Endothelial cell of umbilical vein (primary cell): ENCODE data around the gene YWHAG. TPM values are rescaled to one million over a fixed set of nuclear protein-coding genes. Genes with fewer than 3 reads are reported as not detected.

ENCODE experiments used
- BruUV-seq: library from RNA; stranded (reverse); fragments of 400-500 nt; replicated peaks from 2 replicates; lab custom pipeline; 2021; lab: Mats Ljungman, UMichigan
- CTCF ChIA-PET: fragments of 300-600, 350-600 bp; sonication (Branson Sonifier 250); formaldehyde crosslinking; loops from one replicate; lab custom pipeline; 2021; ENCODE audit warnings: antibody characterized with exemption, inconsistent platforms; lab: Charles Lee
- POLR2A ChIA-PET: fragments of 300-600, 350-600 bp; sonication (Branson Sonifier 250); formaldehyde crosslinking; loops from one replicate; lab custom pipeline; 2021; ENCODE audit warnings: antibody characterized with exemption, inconsistent platforms; lab: Charles Lee
- DNase-seq: peaks from one replicate; pipeline ENCODE4 v3.0.0-alpha.2; 2011; ENCODE audit warnings: low read depth, low spot score
- FAIRE-seq: peaks from 2 replicates; lab custom pipeline; 2011; peaks lifted over from hg19 to GRCh38; lab: Jason Lieb, UNC
- H2AFZ ChIP-seq: 2 replicates; pipeline ENCODE4 v1.6.0; 2012; ENCODE audit warnings: low read depth, low read length, control low read depth, inconsistent platforms
- H3K27ac ChIP-seq: 2 replicates; pipeline ENCODE4 v1.5.1; 2011; ENCODE audit warnings: low read depth, mild to moderate bottlenecking, control low read depth, low read length, moderate library complexity; ENCODE audit not compliant: insufficient read depth
- H3K27me3 ChIP-seq, 2 experiments: 2 replicates each; pipeline versions ENCODE4 v1.6.0 to v1.6.1; 2011; ENCODE audit warnings: low read length in 2 of 2, mixed read lengths in 1 of 2; ENCODE audit not compliant: control insufficient read depth in 2 of 2, insufficient read depth in 2 of 2
- H3K36me3 ChIP-seq, 2 experiments: 2 replicates in 1 of 2; 3 replicates in 1 of 2; pipeline ENCODE4 v1.5.1; 2011; ENCODE audit warnings: low read length in 2 of 2, mild to moderate bottlenecking in 1 of 2, moderate library complexity in 1 of 2; ENCODE audit not compliant: control insufficient read depth in 2 of 2, insufficient read depth in 2 of 2; ENCODE audit errors: extremely low read depth in 1 of 2
- H3K4me1 ChIP-seq: 3 replicates; pipeline ENCODE4 v1.5.1; 2011; ENCODE audit warnings: mild to moderate bottlenecking, low read length; ENCODE audit not compliant: control insufficient read depth, insufficient read depth; ENCODE audit errors: extremely low read depth
- H3K4me2 ChIP-seq: 2 replicates; pipeline ENCODE4 v1.6.1; 2011; ENCODE audit warnings: low read length, control low read depth, mixed read lengths; ENCODE audit not compliant: insufficient read depth
- H3K4me3 ChIP-seq, 3 experiments: fragments of 200-600 bp in 1 of 3; sonication (generic), shearing (Covaris generic) in 1 of 3; replicated peaks in 1 of 3; 2 replicates each; pipeline ENCODE4 v1.5.1; 2011 to 2016; ENCODE audit warnings: control low read depth in 3 of 3, low read length in 3 of 3, mild to moderate bottlenecking in 2 of 3, inconsistent platforms in 1 of 3, low read depth in 1 of 3, moderate library complexity in 1 of 3; ENCODE audit not compliant: insufficient read depth in 1 of 3
- H3K79me2 ChIP-seq: 2 replicates; pipeline ENCODE4 v1.6.0; 2012; ENCODE audit warnings: low read length, inconsistent platforms; ENCODE audit not compliant: control insufficient read depth, insufficient read depth
- H3K9ac ChIP-seq: replicated peaks from 2 replicates; pipeline ENCODE3; 2011; ENCODE audit warnings: low read length, control low read depth; ENCODE audit not compliant: insufficient read depth; ENCODE audit errors: extremely low read depth
- H3K9me1 ChIP-seq: replicated peaks from 3 replicates; pipeline ENCODE4 v1.6.0; 2011; ENCODE audit warnings: mild to moderate bottlenecking, low read length; ENCODE audit not compliant: control insufficient read depth, insufficient read depth; ENCODE audit errors: extremely low read depth
- H3K9me3 ChIP-seq: replicated peaks from 2 replicates; pipeline ENCODE4 v1.5.1; 2012; ENCODE audit warnings: low read length, inconsistent platforms; ENCODE audit not compliant: control insufficient read depth, insufficient read depth
- H4K20me1 ChIP-seq: replicated peaks from 2 replicates; pipeline ENCODE3; 2011; ENCODE audit warnings: mild to moderate bottlenecking, low read length; ENCODE audit not compliant: control insufficient read depth, insufficient read depth; ENCODE audit errors: extremely low read depth
- EZH2 ChIP-seq: IDR thresholded peaks from 2 replicates; pipeline ENCODE4 v1.6.1; 2012; ENCODE audit warnings: borderline replicate concordance, low read depth, mild to moderate bottlenecking, moderate library complexity, low read length, inconsistent platforms; ENCODE audit not compliant: severe bottlenecking
- FOS ChIP-seq: IDR thresholded peaks from 2 replicates; pipeline ENCODE4 v1.6.1; 2011; ENCODE audit warnings: mild to moderate bottlenecking, low read length, moderate library complexity, borderline replicate concordance; ENCODE audit not compliant: insufficient read depth
- GATA2 ChIP-seq: IDR thresholded peaks from 2 replicates; pipeline ENCODE4 v1.7.0; 2011; ENCODE audit warnings: low read depth, mild to moderate bottlenecking, moderate library complexity, mixed read lengths, low read length; ENCODE audit not compliant: insufficient read length, insufficient read depth
- JUN ChIP-seq: IDR thresholded peaks from 2 replicates; pipeline ENCODE4 v1.6.1; 2011; ENCODE audit warnings: borderline replicate concordance, low read depth; ENCODE audit not compliant: insufficient read length, insufficient read depth
- MYC ChIP-seq: IDR thresholded peaks from one replicate; pipeline ENCODE4 v1.6.1; 2011; ENCODE audit warnings: mild to moderate bottlenecking, low read depth, low read length
- POLR2A ChIP-seq: IDR thresholded peaks from 2 replicates; pipeline ENCODE4 v1.6.1; 2012; ENCODE audit warnings: low read depth, mild to moderate bottlenecking, control low read depth, low read length
- POLR2AphosphoS5 ChIP-seq: IDR thresholded peaks from 2 replicates; pipeline ENCODE4 v1.6.1; 2012; ENCODE audit warnings: low read depth, mild to moderate bottlenecking, control low read depth, low read length, moderate library complexity; ENCODE audit not compliant: insufficient read depth
- dilution Hi-C: fragments of 300-500 bp; cut with MboI; formaldehyde crosslinking; loops from one replicate; pipeline ENCODE4 v1.15.0; 2019; ENCODE audit warnings: low sequenced_read_pairs; ENCODE audit not compliant: extremely low pct_ligation_motif_present
- intact Hi-C: fragments of 100-400 bp; cut with micrococcal nuclease; formaldehyde crosslinking; loops from one replicate; pipeline ENCODE4 v1.10.0; 2022
- polyA plus RNA-seq, 4 experiments: library from polyadenylated mRNA; depleted of rRNA in 3 of 4; stranded (reverse) in 3 of 4; unstranded in 1 of 4; fragments of >200 nt; gene quantifications; 2 replicates each; pipeline versions ENCODE4 v1.2.1 to v1.2.3, GENCODE V29; 2011 to 2012; ENCODE audit warnings: missing spikeins in 1 of 4
- total RNA-seq: library from RNA; stranded (reverse); gene quantifications from 2 replicates; pipeline ENCODE4 v1.2.3, GENCODE V29; 2021
- TF ChIP-seq, protein P1 (sequence below), 2 donors: IDR thresholded peaks; 1 replicate in 1 of 2; 2 replicates in 1 of 2; pipeline ENCODE4 v1.5.1; 2011; ENCODE audit warnings: low read length in 2 of 2, mild to moderate bottlenecking in 2 of 2, moderate library complexity in 2 of 2, control low read depth in 1 of 2, inconsistent platforms in 1 of 2, low read depth in 1 of 2; ENCODE audit not compliant: insufficient read depth in 1 of 2; ENCODE audit errors: extremely low read depth in 1 of 2
- TF ChIP-seq, protein P2 (sequence below): IDR thresholded peaks from 2 replicates; pipeline ENCODE4 v1.6.1; 2011; ENCODE audit not compliant: insufficient read depth, insufficient read length

The YWHAG gene
- total and polyA plus RNA-seq, 2 donors (not counting 3 experiments of a cell fraction or from before 2014, with no cell fraction given), result 55.6 to 205 TPM

DNA sequence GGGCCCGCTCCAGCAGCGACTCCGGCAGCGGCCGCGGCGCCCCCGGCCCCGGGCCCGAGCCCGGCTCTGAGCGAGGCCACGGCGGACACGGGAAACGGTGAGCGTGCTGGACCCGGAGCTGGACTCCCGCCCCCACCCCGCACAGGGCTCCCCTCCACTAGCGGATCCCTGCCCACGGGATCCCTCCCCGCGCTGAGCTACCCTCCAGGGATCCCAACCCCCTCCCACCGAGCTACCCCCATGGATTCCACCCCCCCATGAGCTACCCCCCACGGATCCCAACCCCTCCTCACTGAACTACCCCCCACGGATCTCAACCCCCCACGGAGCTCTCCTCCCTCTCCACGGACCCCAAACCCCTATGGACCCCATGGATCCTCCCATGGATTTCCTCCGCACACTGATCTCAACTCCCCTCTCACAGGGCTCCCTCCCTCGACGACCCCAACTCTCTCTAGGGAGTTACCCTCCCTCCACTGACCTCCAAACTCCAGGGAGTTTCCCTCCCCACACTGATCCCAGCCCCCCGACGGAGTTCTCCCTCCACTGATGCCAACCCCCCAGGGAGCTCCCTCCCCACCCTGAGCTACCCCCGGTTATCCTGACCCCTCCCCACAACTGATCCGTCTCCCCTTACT, 77.0 kb downstream of the YWHAG start:
- H3K27me3 ChIP-seq, result peaks cover 14 to 25% of the 10 kb centered on the region in 2 experiments
- peak overlapping the region in 1 of 3 experiments; percentile 42 for H3K4me3 ChIP-seq
- H3K9me1 ChIP-seq, result no peaks in the 10 kb centered on the region
- POLR2A ChIA-PET, result interaction anchor here (0.6 kb wide), 1 partner anchor 23 kb away, joined by 5 read pairs; no protein-coding TSS in a partner anchor
- peaks cover 0 to 2% of the 10 kb centered on the region in 2 experiments for H3K36me3 ChIP-seq
- no peaks in the 10 kb centered on the region for H3K4me1 ChIP-seq
- H4K20me1 ChIP-seq, result no peaks in the 10 kb centered on the region
- no peak for FAIRE-seq
- dilution Hi-C loops (no loop called here), intact Hi-C loops (loop anchor here (1.0 kb wide), 1 partner anchor 9 kb away; no protein-coding TSS in a partner anchor)
- H3K9me3 ChIP-seq, result no peaks in the 10 kb centered on the region
- CTCF ChIA-PET, result interaction anchor here (0.6 to 3.6 kb wide), 5 partner anchors 9 to 321 kb away, joined by 3 to 18 read pairs (median 14); no protein-coding TSS in a partner anchor
- H2AFZ ChIP-seq, result no peak overlapping the region
- BruUV-seq, result no TSS peak
- DNase-seq, result no peak
- TF ChIP-seq JUN (no peak), MYC (no peak), GATA2 (no peak), POLR2AphosphoS5 (no peak), EZH2 (no peak), FOS (no peak), POLR2A (no peak)
- TF ChIP-seq, protein P1, sequence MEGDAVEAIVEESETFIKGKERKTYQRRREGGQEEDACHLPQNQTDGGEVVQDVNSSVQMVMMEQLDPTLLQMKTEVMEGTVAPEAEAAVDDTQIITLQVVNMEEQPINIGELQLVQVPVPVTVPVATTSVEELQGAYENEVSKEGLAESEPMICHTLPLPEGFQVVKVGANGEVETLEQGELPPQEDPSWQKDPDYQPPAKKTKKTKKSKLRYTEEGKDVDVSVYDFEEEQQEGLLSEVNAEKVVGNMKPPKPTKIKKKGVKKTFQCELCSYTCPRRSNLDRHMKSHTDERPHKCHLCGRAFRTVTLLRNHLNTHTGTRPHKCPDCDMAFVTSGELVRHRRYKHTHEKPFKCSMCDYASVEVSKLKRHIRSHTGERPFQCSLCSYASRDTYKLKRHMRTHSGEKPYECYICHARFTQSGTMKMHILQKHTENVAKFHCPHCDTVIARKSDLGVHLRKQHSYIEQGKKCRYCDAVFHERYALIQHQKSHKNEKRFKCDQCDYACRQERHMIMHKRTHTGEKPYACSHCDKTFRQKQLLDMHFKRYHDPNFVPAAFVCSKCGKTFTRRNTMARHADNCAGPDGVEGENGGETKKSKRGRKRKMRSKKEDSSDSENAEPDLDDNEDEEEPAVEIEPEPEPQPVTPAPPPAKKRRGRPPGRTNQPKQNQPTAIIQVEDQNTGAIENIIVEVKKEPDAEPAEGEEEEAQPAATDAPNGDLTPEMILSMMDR (IDR thresholded peaks at IDR 0.05; ENCODE audit: extremely low read depth in 1 of 2, insufficient read depth in 1 of 2, low read depth in 1 of 2, low read length in 2 of 2), result no peak
- TF ChIP-seq, protein P2, sequence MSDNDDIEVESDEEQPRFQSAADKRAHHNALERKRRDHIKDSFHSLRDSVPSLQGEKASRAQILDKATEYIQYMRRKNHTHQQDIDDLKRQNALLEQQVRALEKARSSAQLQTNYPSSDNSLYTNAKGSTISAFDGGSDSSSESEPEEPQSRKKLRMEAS, result no peak
- H3K27ac ChIP-seq, result no peak overlapping the region
- no peak overlapping the region for H3K9ac ChIP-seq
- no peaks in the 10 kb centered on the region for H3K79me2 ChIP-seq
- H3K4me2 ChIP-seq, result no peak overlapping the region
